GM12865 (cell line): ENCODE data around the gene ABHD12.

Experiments
- DNase-seq: peaks from one replicate; pipeline ENCODE4 v3.0.0; 2010; ENCODE audit warnings: low read depth
- H3K4me3 ChIP-seq: 2 replicates; pipeline ENCODE4 v1.5.1; 2011; ENCODE audit warnings: mild to moderate bottlenecking, low read depth, low read length, control low read depth
- CTCF ChIP-seq: IDR thresholded peaks from 2 replicates; pipeline ENCODE4 v1.5.1; 2011; ENCODE audit warnings: low read length, control low read depth, low read depth, inconsistent platforms; ENCODE audit not compliant: insufficient read depth; ENCODE audit errors: missing control alignments

Gene ABHD12

DNA sequence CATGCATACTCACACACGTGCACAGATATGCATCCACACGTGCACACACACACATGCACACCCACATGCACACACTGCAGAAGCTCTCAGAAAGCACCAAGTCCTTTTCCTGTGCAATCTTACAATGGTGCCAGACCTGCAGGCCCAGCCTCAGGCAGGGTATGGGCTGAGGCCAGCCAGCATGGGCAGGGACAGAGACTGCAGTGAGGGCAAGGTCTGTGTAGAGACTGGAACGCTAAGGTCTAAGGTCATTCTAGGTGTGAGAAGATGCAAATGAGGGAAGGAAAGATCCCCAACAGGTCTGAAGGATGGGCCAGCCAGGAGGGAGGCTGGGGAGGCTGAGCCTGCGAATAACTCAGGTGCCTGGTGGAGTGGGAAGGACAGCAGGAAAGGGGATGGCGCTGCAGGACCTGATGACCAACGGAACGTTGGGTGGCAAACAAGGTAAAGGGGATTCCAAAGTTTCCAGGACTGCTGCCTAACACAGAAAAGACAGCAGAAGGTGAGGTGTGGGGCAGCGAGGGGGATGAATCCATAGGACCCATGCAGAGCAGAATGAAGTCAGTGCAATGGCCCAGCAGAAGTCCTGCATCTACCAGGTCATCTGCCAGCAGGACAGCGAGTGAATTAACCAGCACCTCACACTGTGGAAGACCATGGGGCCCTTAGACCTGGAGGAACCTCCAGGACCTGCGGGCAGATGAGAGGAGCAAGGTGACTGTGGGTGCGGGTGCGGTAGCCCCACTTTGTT, 67.0 kb downstream of the ABHD12 start:
- H3K4me3 ChIP-seq: no peak overlapping the region
- no peak for TF ChIP-seq CTCF
- no peak for DNase-seq

DNA sequence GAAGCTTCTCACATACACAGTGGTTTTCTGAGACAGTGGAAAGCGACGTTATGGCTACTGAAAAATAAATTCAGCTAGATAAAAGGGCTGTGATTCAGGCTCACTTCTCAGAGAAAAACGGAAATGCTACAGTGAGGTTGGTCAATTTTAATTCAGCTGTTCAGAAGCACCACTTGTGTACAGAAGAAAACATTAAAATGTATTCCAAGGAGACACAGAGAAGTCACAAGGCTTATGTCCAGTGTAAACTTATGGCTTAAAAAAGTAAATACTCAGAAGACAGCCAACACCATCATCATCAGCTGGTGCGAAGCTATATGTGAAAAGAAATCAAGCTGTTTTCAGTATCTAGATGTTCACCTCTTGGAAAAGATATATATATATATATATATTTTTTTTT, 68.6 kb downstream of the ABHD12 start:
- DNase-seq: no peak
- no peak for TF ChIP-seq CTCF
- no peak overlapping the region for H3K4me3 ChIP-seq

DNA sequence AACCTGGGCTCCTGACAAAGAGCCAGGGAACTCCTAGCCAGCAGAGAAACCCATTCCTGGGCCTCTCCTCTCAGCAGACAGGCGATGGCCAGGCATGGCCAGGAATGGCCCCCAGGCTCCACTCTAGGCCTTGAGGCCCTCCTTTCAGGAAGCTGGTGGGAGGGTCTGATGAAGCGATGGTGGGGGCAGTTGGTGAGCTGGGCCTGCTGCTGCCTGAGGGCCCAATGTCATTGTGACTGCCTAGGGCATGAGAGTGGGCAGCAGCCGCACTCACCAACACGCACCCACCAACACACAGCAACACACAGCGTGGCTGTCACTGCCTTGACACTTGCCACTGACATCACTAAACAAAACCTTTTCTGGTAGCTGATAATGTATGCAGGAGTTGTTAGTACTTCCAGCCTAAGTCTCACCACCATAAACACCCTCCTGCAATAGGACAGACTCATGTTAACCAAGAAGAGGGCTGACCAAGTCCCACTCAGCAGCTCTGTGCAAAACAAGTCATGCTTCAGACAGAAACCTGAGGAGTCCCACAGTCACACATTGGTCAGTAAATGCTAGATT, 69.3 kb downstream of the ABHD12 start:
- no peak for DNase-seq
- TF ChIP-seq CTCF: no peak
- H3K4me3 ChIP-seq: no peak overlapping the region

GRCh38 chr20:25320035-25320800, 70.4 kb downstream of the ABHD12 start:
- no peak overlapping the region for H3K4me3 ChIP-seq
- no peak for TF ChIP-seq CTCF
- DNase-seq: no peak

DNA sequence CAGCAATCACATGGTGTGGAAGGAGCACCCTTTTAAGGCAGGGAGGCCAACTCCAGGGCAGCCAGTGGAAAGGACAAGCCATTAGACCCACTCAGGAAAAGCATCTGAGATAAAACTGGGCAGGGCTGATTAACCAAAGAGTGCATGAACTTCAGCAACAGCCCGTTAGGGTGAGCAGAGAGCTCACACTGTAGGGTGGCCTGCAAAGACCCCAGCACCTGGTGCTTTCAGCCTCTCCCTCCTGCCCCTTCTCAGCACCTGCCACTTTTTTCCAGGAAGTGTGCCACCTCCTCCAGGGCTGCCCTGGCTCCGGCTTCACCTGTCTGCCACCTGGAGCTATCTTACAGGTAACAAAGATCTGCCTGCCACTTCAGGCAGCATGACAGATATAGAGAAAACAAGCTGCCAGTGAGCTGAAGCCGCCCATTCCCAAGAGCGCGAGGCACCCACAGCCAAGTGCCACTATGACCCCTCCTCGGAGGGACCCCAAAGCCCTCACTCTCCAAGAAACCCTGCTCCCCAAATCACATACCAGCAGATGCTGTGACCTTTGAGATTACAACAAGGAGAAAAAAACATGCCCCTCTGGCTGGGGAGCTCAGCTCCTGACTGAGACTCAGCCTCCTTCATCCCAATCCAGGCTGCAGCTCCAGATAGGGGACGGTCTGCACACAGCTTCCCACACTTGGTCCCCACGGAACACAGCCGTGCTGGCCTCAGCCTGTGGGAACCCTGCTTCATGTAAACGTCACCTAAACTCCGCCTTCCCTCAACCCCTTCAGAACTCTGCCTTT, 71.2 kb downstream of the ABHD12 start:
- DNase-seq: no peak
- H3K4me3 ChIP-seq: no peak overlapping the region
- no peak for TF ChIP-seq CTCF

GRCh38 chr20:25318471-25319240, 72.0 kb downstream of the ABHD12 start:
- H3K4me3 ChIP-seq: peak overlapping the region; percentile 30; the same call in 1 of the 2 replicates
- DNase-seq: peak; percentile 94
- TF ChIP-seq CTCF: no peak
